Kidney epithelial cell (primary cell): Measurements from ENCODE around the gene TGIF1. TPM values are rescaled to one million over a fixed set of nuclear protein-coding genes. Genes with fewer than 3 reads are reported as not detected.

Source experiments
- DNase-seq: peaks from one replicate; pipeline ENCODE4 v3.0.0-alpha.2; 2010; ENCODE audit warnings: low read depth
- H3K27me3 ChIP-seq: 2 replicates; pipeline ENCODE4 v1.6.0; 2011; ENCODE audit warnings: low read length; ENCODE audit not compliant: control insufficient read depth, insufficient read depth
- H3K36me3 ChIP-seq: 2 replicates; pipeline ENCODE4 v1.5.1; 2011; ENCODE audit warnings: low read length; ENCODE audit not compliant: control insufficient read depth, insufficient read depth
- H3K4me3 ChIP-seq: 2 replicates; pipeline ENCODE4 v1.5.1; 2011; ENCODE audit warnings: low read depth, mild to moderate bottlenecking, control low read depth, low read length
- CTCF ChIP-seq: IDR thresholded peaks from 2 replicates; pipeline ENCODE4 v1.5.1; 2011; ENCODE audit warnings: mild to moderate bottlenecking, moderate library complexity, low read length, control low read depth, inconsistent platforms; ENCODE audit not compliant: insufficient read depth, poor library complexity, severe bottlenecking
- total RNA-seq: library from RNA; depleted of rRNA; stranded (reverse); fragments of >200 nt; gene quantifications from 2 replicates; pipeline ENCODE4 v1.2.3, GENCODE V29; 2015

TGIF1 gene
- total RNA-seq, 1 donor from 2014 or later, result 251 TPM

- peaks cover 4% of the 10 kb centered on the region for H3K36me3 ChIP-seq
- H3K4me3 ChIP-seq, result no peak overlapping the region
- H3K27me3 ChIP-seq, result no peaks in the 10 kb centered on the region
- no peak for DNase-seq
- TF ChIP-seq CTCF, result no peak
Observed at GRCh38 chr18:3460823-3461398, 10.9 kb downstream of the TGIF1 start.

- DNase-seq, result no peak
- no peak for TF ChIP-seq CTCF
- Histone ChIP-seq H3K27me3 (no peaks in the 10 kb centered on the region), H3K36me3 (peaks cover 4% of the 10 kb centered on the region), H3K4me3 (no peak overlapping the region)
Observed at GRCh38 chr18:3461704-3462103, 11.7 kb downstream of the TGIF1 start.

- Histone ChIP-seq H3K4me3 (no peak overlapping the region), H3K27me3 (no peaks in the 10 kb centered on the region), H3K36me3 (peaks cover 2% of the 10 kb centered on the region)
- DNase-seq, result no peak
- no peak for TF ChIP-seq CTCF
Observed at GRCh38 chr18:3463051-3463450, 13.1 kb downstream of the TGIF1 start.

GRCh38 chr18:3466045-3466444, 16.1 kb downstream of the TGIF1 start:
- Histone ChIP-seq H3K36me3 (no peaks in the 10 kb centered on the region), H3K27me3 (no peaks in the 10 kb centered on the region), H3K4me3 (no peak overlapping the region)
- DNase-seq, result peak; percentile 68
- TF ChIP-seq CTCF, result no peak

- no peak for DNase-seq
- H3K36me3 ChIP-seq, result no peaks in the 10 kb centered on the region
- TF ChIP-seq CTCF, result no peak
Observed at GRCh38 chr18:3466872-3467271, 16.9 kb downstream of the TGIF1 start.

GRCh38 chr18:3468066-3468705, 18.2 kb downstream of the TGIF1 start:
- no peaks in the 10 kb centered on the region for H3K36me3 ChIP-seq
- TF ChIP-seq CTCF, result no peak
- DNase-seq, result no peak
- H3K4me3 ChIP-seq, result no peak overlapping the region
- no peaks in the 10 kb centered on the region for H3K27me3 ChIP-seq

More at GRCh38 chr18:3466872-3467271, 16.9 kb downstream of the TGIF1 start:
- no peak overlapping the region for H3K4me3 ChIP-seq
- H3K27me3 ChIP-seq, result no peaks in the 10 kb centered on the region
